ENCODE measurements around the gene VSTM5.

Gene VSTM5

DNA sequence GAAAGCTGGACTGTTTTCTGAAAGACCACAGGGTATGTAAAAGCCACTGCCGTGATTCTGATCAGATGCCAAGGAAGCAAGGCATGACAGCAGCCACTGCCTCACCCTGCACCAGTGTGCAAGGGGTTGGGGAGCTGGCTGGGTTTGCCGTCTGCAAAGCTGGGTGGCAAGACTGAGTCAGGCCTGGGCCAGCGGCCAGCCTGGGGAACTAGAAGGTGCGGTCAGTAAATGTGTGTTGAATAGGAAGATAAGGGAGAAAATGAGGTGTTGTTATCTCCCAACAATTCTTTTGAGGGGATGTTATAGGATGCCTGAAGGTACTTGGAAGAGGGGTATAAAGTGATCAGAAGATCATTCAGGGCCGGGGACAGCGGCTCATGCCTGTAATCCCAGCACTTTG lies 8.0 kb downstream of the VSTM5 start:
- no peak for DNase-seq (ENCODE audit: low read depth in 2 of 2)

DNA sequence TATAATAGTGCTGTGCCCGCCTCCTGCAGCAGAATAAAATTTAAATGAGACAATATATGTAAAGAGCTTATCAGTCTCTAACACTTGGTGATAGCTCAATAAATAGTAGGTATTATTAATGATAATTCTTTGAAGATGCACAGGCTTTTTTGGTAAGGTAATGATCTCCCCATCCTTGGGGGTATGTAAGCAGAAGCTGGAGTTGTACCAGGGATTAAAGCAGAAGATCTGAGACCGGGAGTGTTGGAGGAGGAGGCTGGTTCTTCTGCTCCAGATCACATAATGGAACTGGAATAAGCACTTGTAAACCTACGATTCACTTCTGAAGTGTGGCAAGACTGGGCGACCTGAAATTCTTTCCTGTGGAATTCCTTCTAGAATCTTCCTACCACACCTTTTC lies 8.4 kb downstream of the VSTM5 start:
- DNase-seq (ENCODE audit: low read depth in 2 of 2) = no peak

DNA sequence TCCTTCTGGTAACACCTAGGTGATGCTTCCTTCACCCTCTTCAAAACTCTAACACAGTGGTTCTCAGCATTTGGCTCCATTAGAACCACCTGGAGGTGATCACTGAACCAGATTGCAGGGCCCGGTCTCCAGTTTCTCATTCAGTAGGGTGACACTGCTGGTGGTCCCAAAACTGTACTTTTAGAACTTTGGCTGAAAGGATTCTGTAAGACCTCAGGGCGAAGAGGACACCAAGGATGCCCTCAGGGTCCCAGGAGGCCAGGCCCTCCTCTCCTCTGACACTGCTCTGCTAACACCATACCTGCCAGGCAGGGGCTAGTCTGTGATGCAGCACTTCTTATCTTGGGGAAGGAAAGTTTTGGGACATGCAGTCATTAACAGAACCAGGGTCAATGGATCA lies 9.0 kb downstream of the VSTM5 start:
- no peak for DNase-seq (ENCODE audit: low read depth in 2 of 2)

DNA sequence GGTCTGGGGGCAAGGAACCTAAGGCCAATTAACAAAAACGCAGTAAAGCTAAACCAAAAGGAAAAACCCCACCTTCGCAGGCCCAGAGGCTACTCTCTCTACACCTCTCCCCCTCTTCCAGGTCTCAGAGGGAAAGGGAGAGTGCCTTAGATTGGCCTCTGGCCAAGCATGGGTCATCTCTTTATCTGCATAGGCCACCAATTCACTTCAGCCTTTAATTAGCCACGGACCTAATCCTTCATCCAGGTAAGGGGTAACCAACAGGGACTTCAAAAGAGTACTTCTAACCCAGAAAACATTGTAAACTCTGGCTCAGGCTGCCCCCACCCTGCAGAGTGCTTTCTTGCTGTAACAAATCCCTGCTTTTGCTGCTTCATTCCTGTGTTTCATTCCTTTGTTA lies 9.4 kb downstream of the VSTM5 start:
- no peak for DNase-seq (ENCODE audit: low read depth in 2 of 2)

DNA sequence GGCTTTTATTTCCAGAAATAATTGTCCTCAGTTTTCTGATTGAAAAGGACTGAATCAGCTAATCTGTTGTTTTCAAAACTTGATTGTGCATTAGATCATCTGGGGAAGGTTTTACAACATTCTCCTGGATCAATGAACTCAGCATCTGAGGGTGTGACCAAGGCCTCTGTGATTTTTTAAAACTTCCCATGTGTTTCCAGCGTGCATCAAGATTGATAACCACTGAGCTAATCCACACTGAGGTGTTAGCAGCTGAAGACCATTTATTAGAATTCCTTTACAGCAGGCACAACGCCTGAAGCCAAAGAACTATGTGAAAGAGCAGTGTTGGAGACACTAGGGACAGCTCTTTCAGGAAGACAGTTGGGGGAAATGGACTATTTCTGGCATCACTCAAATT lies 10.2 kb downstream of the VSTM5 start:
- no peak for DNase-seq (ENCODE audit: low read depth in 2 of 2)

DNA sequence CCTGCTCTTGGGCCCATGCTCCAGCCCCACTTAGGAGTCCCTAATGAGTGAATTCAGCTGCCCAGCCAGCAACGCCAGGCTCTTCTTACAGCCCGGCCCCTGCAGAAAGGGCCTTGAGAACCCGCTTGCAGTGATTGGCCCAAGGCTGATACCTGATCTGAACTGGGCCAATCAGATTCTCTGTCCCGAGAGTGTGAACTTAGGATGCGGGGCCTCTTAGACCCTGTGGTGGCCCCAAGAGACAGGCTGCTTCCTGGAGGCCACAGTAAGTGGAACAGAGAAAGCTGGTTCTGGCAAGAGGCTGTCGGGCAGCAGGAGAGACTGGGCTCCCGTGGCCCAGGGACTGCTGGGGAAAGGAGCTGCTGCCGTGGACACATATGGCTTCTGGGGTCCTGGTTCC lies 11.5 kb downstream of the VSTM5 start:
- DNase-seq (ENCODE audit: low read depth in 2 of 2) = no peak

DNA sequence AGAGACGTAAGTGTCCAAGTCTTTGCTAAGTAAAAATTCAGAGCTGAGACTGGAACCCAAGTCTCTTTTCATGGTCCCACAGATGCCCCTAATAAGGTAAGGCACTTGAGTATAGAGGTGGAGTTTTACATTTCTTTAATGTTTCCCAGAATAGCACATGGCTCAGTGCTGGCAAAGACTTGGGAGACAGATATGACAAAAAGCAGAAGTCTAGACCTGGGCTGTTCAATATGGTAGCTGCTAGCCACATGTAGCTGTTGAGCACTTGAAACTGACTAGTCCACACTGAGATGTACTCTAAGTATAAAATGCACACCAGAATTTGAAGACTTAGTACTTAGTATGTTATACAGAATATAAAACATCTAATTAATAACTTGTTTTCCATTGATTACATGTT lies 17.6 kb downstream of the VSTM5 start:
- DNase-seq (ENCODE audit: low read depth in 2 of 2) = no peak

DNA sequence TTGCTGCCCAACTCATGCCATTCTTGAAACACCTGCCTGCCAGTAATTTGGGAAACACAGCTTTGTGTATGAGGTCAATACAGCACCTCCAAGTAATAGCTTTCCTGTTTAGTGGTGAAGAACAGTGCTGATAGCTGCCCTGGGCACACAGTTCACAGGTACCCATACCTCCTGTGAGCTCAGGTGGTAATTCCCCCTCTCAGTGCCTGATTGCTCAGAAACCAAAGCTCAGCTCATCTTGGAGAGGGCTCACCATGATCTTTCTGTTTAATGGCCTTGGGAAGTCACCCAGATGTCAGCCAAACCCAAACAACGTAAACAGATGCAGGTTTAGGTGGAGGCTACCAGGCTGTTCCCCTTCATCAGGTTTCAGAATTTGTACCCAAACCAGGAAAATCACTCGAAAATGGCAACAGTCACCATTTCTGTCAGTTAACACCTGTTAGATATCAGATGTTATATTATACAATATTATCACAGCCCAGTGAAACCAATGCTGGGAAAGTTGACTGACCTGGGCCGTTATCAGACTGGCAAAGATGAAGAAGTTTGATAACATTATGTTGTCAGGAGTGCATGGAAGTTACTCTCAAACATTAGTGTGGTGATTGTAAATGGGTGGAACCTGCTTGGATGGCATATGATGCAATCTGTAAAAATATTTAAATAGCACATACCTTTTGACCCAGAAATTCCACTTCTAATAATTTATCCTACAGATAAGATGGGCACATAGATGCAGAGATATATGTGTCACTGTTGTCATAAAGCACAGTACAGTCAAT lies 18.9 kb downstream of the VSTM5 start:
- no peak for DNase-seq (ENCODE audit: low read depth in 2 of 2)

DNA sequence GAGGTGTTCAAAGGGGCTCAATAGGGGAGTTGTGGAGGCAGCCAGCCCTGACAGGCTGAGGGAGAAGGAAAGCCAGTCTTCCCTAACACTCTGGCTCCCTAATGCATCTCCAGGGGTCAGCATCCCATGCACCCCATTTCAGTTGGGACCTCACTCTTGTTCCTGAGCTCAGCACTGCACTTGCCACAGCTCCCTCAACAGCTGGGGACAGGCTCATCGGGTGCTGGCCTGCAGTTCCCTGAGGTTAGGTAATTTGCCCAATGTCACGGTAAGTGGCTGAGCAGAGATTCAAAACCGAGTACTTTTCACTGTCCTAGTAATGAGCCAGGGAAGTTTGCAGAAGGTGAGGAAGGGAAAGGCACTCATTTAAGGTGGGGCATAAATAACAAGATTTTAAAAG lies 20.8 kb downstream of the VSTM5 start:
- DNase-seq (ENCODE audit: low read depth in 2 of 2) = no peak

DNA sequence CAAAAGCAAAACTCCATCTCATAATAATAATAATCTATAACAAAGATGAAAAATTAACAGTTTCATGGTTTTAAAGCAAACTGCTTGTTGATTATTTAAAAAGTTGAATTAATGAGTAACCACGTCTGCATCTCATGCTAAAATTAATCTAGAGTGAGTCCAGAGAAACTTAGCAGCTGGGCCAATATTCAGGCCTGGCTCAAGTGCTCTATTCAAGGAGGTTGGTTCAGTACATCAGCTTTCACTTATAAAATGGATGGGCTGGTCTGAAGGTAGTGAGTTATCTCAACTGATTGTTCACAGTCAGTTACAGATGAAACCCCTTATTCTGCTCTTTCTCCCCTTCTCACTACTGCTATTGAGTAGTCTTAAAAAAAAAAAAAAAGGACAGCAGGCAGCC lies 23.1 kb downstream of the VSTM5 start:
- DNase-seq (ENCODE audit: low read depth in 2 of 2) = no peak

DNA sequence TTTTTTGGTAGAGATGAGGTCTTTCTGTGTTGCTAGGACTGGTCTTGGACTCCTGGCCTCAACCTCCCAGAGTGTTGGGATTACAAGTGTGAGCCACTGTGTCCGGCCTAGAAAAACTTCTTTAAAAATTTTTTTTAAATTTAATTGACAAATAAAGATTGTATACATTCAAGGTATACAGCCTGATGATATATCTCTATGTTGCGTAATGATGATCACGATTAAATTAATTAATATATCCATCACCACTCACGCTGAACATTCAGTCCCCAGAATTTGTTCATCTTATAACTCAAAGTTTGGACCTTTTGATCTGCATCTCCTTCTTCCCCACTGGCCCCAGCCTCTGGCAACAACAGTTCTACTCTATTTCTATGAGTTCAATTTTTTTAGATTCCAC lies 27.2 kb downstream of the VSTM5 start:
- no peak for DNase-seq (ENCODE audit: low read depth in 2 of 2)

DNA sequence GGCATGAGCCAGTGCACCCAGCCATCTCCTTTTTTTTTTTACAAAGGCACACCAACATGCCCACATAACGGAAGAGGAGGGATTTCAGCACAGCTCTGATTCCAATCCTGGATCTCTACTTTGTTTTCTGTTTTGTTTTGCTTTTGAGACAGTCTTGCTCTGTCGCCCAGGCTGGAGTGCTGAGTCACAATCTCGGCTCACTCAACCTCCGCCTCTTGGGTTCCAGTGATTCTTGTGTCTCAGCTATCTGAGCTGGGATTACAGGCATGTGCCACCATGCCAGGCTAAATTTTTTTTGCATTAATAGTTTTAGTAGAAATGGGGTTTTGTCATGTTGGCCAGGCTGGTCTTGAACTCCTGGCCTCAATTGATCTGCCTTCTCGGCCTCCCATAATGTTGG lies 28.1 kb downstream of the VSTM5 start:
- DNase-seq (ENCODE audit: low read depth in 2 of 2) = no peak

DNA sequence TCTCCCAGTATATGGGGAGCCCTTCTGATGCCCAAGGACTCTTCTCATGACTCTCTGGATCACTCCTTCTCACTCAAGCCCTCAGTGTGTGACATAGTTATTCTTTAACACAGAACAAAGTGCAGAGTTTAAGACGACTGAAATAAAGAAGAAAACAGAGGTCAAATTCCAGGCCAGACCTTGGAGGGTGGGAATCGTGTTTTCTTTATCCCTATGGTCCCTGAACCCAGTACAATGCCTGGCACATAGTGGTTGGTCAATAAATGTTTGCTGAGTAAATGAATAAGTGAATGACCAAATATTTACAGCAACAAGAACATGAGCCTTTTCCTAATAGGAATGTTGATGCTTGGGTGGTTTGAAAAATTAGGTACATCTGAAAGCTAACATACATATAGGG lies 28.8 kb downstream of the VSTM5 start:
- DNase-seq (ENCODE audit: low read depth in 2 of 2) = no peak

DNA sequence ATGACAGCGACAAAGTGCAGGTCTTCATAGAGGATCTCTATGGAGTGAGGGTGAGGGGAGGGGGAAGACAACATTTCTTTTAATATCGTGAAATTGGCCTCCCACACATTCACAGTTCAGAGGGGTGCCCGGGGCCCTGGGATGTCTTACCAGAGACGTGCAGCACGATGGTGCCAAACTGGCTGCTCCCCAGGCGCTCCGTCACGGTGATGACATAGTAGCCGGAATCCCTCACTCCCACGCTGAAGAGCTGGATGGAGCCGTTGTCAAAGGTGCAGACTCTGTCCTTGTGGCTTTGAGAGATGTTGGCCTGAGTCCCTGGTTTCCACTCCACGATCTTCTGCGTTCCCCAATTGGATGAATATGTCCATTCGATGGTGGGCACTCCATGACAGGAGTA lies 29.6 kb downstream of the VSTM5 start:
- DNase-seq (ENCODE audit: low read depth in 2 of 2) = no peak

DNA sequence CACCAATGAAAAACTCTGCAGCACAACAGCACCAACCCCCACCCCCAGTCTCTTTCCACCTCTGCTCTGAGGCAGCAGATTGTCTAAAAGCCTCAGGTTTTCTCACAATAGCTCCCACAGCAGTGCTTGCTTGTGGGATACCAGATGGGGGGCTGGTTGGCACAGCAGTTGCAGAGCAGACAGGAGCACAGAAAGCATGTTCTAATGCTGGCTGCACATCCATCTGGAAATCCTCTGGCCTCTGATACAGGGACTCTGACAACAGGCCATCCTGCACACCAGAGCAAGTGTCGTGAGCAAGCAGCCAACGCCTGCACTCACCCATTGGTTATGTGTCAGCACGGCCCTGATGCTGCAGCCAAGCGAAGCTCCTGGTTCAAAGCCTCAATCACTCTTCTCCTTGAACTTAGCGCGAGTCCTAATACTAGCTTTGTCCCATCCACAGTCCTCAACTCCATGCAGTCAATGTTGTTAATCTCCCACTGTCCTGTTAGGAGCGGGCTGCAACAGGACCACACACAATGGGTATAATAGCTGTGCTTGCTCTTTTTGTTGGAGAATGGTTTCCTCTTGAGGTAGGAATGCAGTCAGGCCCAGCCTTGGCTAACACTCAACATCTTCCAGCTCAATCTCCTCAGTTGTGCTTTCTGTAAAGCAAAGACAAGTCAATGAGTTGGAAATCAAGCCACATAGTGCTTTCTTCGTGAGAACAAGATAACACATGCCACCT lies 30.3 kb downstream of the VSTM5 start:
- DNase-seq (ENCODE audit: low read depth in 2 of 2) = no peak

DNA sequence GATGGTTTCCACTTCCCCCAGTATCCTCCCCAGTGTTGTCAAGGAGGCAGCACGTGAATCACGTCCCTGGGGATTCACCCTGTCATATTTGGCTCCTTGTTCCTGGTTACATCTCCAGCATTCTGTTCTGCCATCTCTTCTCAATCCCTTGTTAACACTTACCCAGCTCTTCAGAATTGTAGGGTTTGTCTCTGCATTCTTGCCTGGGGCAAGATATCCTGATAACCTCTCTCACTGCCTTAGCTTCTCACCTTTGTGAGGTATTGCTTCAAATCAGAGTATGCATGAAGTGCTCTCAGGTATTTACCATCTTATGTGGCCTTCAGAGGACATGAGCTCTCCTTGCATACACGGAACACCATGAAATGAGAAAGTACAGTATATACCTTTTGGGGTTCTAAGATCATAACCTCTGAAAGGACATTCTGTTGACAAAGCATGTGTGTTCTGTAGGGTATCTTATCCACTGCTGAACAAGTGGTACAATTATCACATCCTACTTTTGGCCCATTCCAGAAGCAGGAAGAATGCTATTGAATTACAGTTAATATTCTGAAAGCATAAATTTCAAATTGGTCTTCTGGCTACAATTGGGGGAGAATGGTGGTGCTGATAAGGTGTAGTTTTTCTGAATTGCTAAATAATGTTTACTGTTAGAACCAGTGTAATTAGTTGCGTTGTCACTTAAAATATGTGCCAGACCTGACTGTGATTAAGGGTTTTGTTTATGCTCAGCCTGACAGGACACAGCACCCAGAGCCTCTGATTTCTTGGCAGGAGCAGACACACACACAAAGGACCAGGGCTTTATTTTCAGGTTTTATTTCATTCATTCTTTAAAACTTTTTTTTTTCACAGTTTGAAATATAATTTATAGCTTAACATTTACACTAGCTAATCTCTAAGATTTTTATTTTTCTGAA lies 32.7 kb downstream of the VSTM5 start:
- no peak for DNase-seq (ENCODE audit: low read depth in 2 of 2)

DNA sequence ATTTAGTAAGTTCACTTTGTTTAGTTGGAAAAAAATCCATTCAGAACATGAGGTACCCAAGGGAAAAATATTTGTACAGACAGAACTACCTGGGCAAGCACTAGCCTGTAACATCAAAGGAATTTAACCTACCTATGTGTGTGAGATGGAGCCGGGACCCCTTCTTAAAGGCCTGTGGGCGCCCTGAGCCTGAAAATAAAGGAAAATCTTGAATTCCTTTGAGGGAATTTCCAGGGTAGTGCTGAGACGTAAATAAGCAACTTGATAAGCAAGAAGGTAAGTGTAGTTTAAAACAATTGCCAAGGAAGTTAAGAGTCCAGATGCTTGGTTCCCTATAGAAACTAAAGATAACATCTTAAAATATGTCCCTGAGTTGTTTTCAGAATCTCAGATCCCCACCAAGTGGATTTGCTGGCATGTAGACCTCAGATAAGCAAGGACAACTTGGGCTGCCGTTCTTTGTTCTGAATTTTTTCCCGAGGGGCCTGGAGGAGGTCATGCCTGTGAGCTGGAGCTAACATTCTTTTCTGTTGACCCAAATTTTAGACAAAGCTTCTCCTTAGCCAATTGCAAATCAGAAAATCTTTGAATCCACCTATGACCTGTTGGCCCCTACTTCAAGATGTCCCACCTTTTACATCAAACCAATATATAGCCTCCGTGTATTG lies 35.3 kb downstream of the VSTM5 start:
- DNase-seq (ENCODE audit: low read depth in 2 of 2) = no peak

DNA sequence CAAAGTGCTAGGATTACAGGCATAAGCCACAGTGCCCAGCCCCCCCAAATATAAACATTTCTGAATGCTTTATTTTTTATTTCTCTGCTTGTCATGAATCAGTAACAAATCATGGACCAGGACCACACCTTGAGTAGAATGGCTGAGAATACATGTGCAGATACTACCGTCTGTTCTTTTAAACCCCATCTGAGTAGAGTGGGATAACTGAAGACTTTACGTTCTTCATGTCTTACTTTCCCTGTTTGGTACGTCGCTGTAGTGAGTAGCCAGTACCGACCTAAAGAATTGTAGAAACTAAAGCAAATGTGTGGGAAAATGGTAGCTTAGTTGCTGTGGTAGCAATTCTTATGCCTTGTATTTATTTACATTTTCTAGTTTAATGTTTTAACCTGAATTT lies 36.4 kb downstream of the VSTM5 start:
- no peak for DNase-seq (ENCODE audit: low read depth in 2 of 2)

DNA sequence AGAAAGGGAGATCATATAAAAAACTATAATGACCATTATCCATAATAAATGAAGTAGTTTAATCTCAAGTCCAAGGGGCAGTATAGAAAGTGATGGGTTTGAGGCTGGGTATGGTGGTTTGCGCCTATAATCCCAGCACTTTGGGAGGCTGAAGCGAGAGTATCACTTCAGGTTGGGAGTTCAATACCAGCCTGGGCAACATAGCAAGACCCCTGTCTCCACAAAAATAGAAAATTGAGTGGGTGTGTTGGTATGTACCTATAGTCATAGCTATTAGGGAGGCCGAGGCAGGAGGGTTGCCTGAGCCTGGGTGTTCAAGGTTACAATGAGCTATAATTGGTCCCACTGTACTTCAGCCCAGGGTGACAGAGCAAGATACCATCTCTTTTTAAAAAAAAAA lies 42.4 kb downstream of the VSTM5 start:
- no peak for DNase-seq (ENCODE audit: low read depth in 2 of 2)

DNA sequence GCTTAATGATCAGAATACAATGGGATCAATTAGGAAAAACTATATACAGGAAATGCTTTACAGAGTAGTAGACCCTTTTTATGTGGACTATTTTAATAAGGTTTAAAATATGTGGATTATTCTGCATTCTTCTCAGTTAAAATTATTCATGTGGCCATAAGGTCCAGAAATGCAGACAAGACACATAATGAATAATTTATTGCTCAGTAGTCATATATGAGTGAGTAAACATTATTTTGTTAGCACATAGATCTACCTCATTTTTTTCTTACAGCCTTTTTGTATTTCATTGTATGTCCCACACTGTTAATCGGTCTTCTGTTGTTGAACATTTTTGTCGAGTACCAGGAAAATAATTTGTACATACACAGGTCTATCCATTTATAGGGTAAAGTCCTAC lies 45.5 kb downstream of the VSTM5 start:
- DNase-seq (ENCODE audit: low read depth in 2 of 2) = no peak

DNA sequence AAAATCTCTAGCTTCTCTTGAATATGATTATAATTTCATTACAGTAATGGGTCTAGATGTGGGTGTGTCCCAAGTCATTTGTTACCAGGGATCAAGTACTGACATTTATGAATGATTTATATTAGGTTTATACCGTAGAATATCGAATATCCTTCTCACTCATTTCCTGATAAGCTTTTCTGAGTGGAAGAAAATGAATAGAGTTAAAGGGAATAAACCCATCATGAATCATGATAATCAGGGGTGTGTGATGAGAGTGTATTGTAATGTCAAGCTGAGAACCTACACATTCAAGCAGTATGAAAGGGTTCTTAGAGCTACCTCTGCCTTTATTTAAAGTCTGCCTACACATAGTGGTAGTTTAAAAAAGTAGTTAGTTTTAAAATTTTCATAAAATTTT lies 49.1 kb downstream of the VSTM5 start:
- DNase-seq (ENCODE audit: low read depth in 2 of 2) = no peak
